Fibroblast of skin of left quadriceps (primary cell): Measurements from ENCODE around the gene INPP4A.

ENCODE experiments used
- DNase-seq, 2 experiments: peaks; one replicate each; pipeline ENCODE4 v3.0.0-alpha.2; 2013; ENCODE audit warnings: low read depth in 2 of 2

The INPP4A gene

DNA sequence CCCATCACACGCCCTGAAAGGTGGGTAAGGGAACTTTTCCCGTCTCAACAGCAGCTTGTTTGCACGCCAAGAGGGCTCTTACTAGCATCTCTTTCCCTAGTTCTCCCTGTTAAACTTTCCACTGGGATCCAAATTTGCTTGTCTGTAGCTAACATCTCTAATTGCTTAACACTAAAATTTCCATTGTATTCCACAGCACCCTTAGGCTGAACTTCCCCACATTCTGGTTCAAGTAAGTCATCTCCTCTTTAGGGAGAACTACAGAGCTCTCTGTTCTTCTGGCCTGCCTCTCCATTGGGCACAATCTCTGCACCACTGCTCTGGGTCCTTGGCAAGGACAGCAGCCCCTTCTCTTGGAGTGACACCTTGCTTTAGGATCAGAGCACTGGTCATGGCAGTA is 187.7 kb downstream of the INPP4A start:
- no peak for DNase-seq

DNA sequence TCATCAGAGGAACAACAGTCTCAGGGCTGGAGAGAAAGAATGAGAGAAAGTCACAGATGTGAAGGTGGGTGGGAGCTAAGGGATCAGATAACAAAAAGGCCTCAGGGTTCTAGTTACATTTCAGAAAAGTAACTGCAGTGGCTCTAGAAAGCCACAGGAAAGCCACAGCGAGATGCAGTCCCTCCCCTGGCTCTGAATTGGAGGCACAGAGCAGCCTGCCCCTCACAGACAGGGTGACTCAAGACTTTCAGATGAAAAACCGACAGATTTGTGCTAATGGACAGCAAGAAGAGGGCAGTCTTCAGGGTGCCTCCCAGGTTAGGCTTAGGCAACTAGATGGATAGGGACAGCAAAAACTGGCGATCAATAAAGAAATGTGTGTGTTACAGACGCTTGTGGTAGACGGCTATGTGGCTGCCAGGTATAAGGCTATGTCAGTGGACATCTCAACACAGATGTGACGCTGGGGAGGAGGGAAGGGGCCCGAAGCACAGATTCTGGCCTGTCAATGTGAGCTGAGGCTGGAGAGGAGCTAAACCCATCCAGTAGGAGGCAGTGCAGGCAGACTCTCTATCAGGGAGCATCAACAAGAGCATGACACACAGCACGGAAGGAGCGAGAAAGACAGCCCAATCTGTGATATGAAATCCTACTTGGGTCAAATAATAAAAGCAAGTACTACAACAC is 189.9 kb downstream of the INPP4A start:
- no peak for DNase-seq

GRCh38 chr2:98637401-98638147 is 192.9 kb downstream of the INPP4A start:
- DNase-seq, result no peak

DNA sequence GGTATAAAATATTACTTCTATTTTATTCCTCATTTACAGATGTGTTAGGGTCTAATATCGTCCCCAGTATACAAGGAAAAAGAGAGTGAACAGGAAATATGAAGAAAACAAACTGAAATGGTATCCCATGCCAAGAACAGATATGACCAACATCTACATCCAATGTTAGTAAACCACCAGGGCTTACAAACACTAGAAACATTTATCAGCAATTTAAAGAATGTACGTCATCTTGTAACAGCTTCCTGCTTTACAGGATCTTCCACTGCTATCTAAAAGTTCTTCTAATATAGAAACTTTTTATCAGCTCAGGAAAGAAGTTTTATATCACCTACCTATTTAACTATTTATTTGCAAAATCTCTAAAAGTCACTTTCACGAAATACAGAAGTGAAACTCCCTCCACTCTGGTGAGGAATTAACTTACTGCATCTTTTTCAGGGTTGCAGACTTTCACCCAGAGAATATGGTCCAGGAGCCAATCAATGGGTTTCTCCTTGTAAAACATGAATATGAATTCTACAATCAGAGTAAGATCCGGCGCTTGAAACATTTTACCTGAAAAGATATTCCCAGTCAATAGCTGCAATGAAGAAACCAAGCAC is 198.9 kb downstream of the INPP4A start:
- no peak for DNase-seq
